GM12878 (cell line): ENCODE measurements around the gene BCCIP. TPM values are rescaled to one million over a fixed set of nuclear protein-coding genes. Genes with fewer than 3 reads are reported as not detected.

Experiments
- ATAC-seq: fragments of 200-7000 bp; cut with Tn5 transposase; 3 replicates; pipeline ENCODE4 v1.9.1; 2020; ENCODE audit warnings: mild to moderate bottlenecking, moderate library complexity
- BruUV-seq: library from RNA; stranded (reverse); fragments of 400-500 nt; replicated peaks from 2 replicates; lab custom pipeline; 2021; lab: Mats Ljungman, UMichigan
- CTCF ChIA-PET: fragments of 300-600 bp; sonication (Branson Sonifier 250); formaldehyde crosslinking; extraction: SDS; loops from one replicate; lab custom pipeline; 2021; ENCODE audit warnings: inconsistent platforms; lab: Yijun Ruan, JAX
- POLR2A ChIA-PET: fragments of 350-600 bp; formaldehyde crosslinking; extraction: SDS; loops from one replicate; lab custom pipeline; 2021; ENCODE audit warnings: inconsistent platforms; lab: Charles Lee
- RAD21 ChIA-PET: fragments of 300-600 bp; sonication (Branson Sonifier 250); formaldehyde crosslinking; loops from one replicate; lab custom pipeline; 2023; ENCODE audit warnings: antibody characterized with exemption; ENCODE audit not compliant: unreplicated experiment; lab: Charles Lee
- SMC1A ChIA-PET: fragments of 300-600 bp; sonication (Branson Sonifier 250); formaldehyde crosslinking; loops from one replicate; lab custom pipeline; 2023; ENCODE audit not compliant: unreplicated experiment, uncharacterized antibody; lab: Charles Lee
- DNase-seq: peaks from one replicate; pipeline ENCODE4 v3.0.0-alpha.2; 2011; ENCODE audit warnings: low read depth, low spot score
- FAIRE-seq: peaks from 3 replicates; lab custom pipeline; 2011; peaks lifted over from hg19 to GRCh38; lab: Jason Lieb, UNC
- H2AFZ ChIP-seq: 2 replicates; pipeline ENCODE4 v1.6.0; 2011; ENCODE audit warnings: low read depth, low read length, control low read depth; ENCODE audit not compliant: control insufficient read depth
- H3K27ac ChIP-seq: 2 replicates; pipeline ENCODE4 v1.5.1; 2011; ENCODE audit warnings: control low read depth; ENCODE audit not compliant: control insufficient read depth, insufficient read depth
- H3K27me3 ChIP-seq, 2 experiments: replicated peaks in 1 of 2; 2 replicates each; pipeline versions ENCODE4 v1.6.0 to v1.6.1; 2011; ENCODE audit warnings: low read length in 1 of 2; ENCODE audit not compliant: control insufficient read depth in 2 of 2, insufficient read depth in 2 of 2
- H3K36me3 ChIP-seq, 2 experiments: 2 replicates each; pipeline ENCODE4 v1.5.1; 2011; ENCODE audit warnings: low read length in 1 of 2; ENCODE audit not compliant: control insufficient read depth in 2 of 2, insufficient read depth in 2 of 2
- H3K4me1 ChIP-seq: 2 replicates; pipeline ENCODE4 v1.6.1; 2011; ENCODE audit warnings: mild to moderate bottlenecking, low read length, moderate library complexity, mixed read lengths; ENCODE audit not compliant: control insufficient read depth, insufficient read depth
- H3K4me2 ChIP-seq: 2 replicates; pipeline ENCODE4 v1.6.0; 2011; ENCODE audit warnings: control low read depth; ENCODE audit not compliant: control insufficient read depth, insufficient read depth
- H3K4me3 ChIP-seq: fragments of 200-600 bp; sonication (generic); 2 replicates; pipeline ENCODE4 v1.5.1; 2016
- H3K79me2 ChIP-seq: 2 replicates; pipeline ENCODE4 v1.6.0; 2011; ENCODE audit warnings: low read length; ENCODE audit not compliant: control insufficient read depth, insufficient read depth
- H3K9ac ChIP-seq: 2 replicates; pipeline ENCODE4 v1.8.0; 2011; ENCODE audit warnings: low read length, control low read depth, mixed read lengths; ENCODE audit not compliant: control insufficient read depth, insufficient read depth
- H3K9me3 ChIP-seq: replicated peaks from 3 replicates; pipeline ENCODE4 v1.5.1; 2011; ENCODE audit warnings: mild to moderate bottlenecking, low read length; ENCODE audit not compliant: control insufficient read depth, insufficient read depth
- H4K20me1 ChIP-seq: 2 replicates; pipeline ENCODE4 v1.6.0; 2011; ENCODE audit not compliant: control insufficient read depth, insufficient read depth
- FOS ChIP-seq: IDR thresholded peaks from 3 replicates; pipeline ENCODE4 v1.6.1; 2011; ENCODE audit warnings: borderline replicate concordance; ENCODE audit not compliant: insufficient read length; ENCODE audit errors: extremely low read depth
- POLR2A ChIP-seq: IDR thresholded peaks from 2 replicates; pipeline ENCODE4 v1.6.1; 2011; ENCODE audit warnings: low read depth, mild to moderate bottlenecking, low read length
- RFX5 ChIP-seq: IDR thresholded peaks from 2 replicates; pipeline ENCODE4 v1.6.1; 2011; ENCODE audit warnings: low read depth, low read length, improper control_type of control experiment
- WRNIP1 ChIP-seq: IDR thresholded peaks from 2 replicates; pipeline ENCODE4 v1.6.1; 2011; ENCODE audit warnings: low read depth, low read length, improper control_type of control experiment, borderline replicate concordance
- YY1 ChIP-seq: IDR thresholded peaks from 2 replicates; pipeline ENCODE4 v1.6.1; 2011; ENCODE audit warnings: low read depth, mild to moderate bottlenecking, low read length
- WGBS: methylation state at CpG from one replicate; pipeline ENCODE4 v1.1.6; 2016; ENCODE audit warnings: low lambda C conversion rate; ENCODE audit not compliant: insufficient replicate concordance, insufficient coverage; ENCODE audit errors: missing lambda C conversion rate; 5-methylcytosine and 5-hydroxymethylcytosine counted together
- in situ Hi-C: fragments of 300-500 bp; cut with MboI; formaldehyde crosslinking; loops from 9 replicates; pipeline ENCODE4 v1.14.3; 2018; ENCODE audit warnings: mixed read lengths
- intact Hi-C: fragments of 100-400 bp; cut with micrococcal nuclease; formaldehyde crosslinking; loops from one replicate; pipeline ENCODE4 v1.14.2; 2022; ENCODE audit not compliant: unreplicated experiment
- polyA plus RNA-seq, 11 experiments: library from polyadenylated mRNA; depleted of rRNA in 4 of 11; unstranded in 6 of 11; stranded (reverse) in 5 of 11; fragments of >200 nt; fragmentation: Nextera tagmentation in 4 of 11; fragmentation: Illumina TruSeq in 1 of 11; extraction: Ambion mirVana in 4 of 11; extraction: Trizol in 1 of 11; gene quantifications; 1 replicate in 1 of 11; 2 replicates in 10 of 11; pipeline versions ENCODE4 v1.2.1 to v1.2.3, GENCODE V29; 2011 to 2016; ENCODE audit warnings: inconsistent platforms in 2 of 11, missing spikeins in 2 of 11, low read depth in 1 of 11
- total RNA-seq, 4 experiments: library from RNA; depleted of rRNA in 3 of 4; stranded (reverse); fragments of >200 nt in 3 of 4; fragmentation: Illumina TruSeq in 1 of 4; extraction: Trizol in 1 of 4; gene quantifications; 2 replicates each; pipeline versions ENCODE4 v1.2.1 to v1.2.3, GENCODE V29; 2013 to 2021
- TF ChIP-seq, protein P1 (sequence below), 3 experiments: IDR thresholded peaks in 2 of 3; conservative IDR thresholded peaks in 1 of 3; 2 replicates each; pipeline ENCODE4 v1.5.1; 2011; ENCODE audit warnings: low read depth in 3 of 3, low read length in 3 of 3, mild to moderate bottlenecking in 3 of 3, control low read depth in 2 of 3, moderate library complexity in 2 of 3, inconsistent platforms in 1 of 3, mixed read lengths in 1 of 3; ENCODE audit not compliant: control insufficient read depth in 2 of 3, insufficient read depth in 1 of 3; ENCODE audit errors: extremely low read depth in 1 of 3
- TF ChIP-seq, protein P2 (sequence below): IDR thresholded peaks from 2 replicates; pipeline ENCODE4 v1.6.1; 2012; ENCODE audit warnings: low read depth, low read length, improper control_type of control experiment
- TF ChIP-seq, protein P3 (sequence below): IDR thresholded peaks from 2 replicates; pipeline ENCODE4 v1.6.1; 2011; ENCODE audit warnings: low read depth, mild to moderate bottlenecking, low read length, moderate library complexity, borderline replicate concordance; ENCODE audit errors: extremely low read depth

BCCIP gene
- total and polyA plus RNA-seq, 10 of the 15 experiments (the other 5 are each of a cell fraction or from before 2014, with no cell fraction given): 61.2 to 225 (median 127) TPM

GRCh38 chr10:125781374-125781773 lies 42.0 kb upstream of the BCCIP start:
- ATAC-seq: no peak
- in situ Hi-C loops (no loop called here), intact Hi-C loops (loop anchor here (5.0 kb wide), 1 partner anchor 41 kb away; the partner anchor contains the start of genes BCCIP and UROS)
- no peak for FAIRE-seq
- peaks cover 10% of the 10 kb centered on the region for H3K4me1 ChIP-seq
- no peak for TF ChIP-seq POLR2A
- TF ChIP-seq, protein P1, sequence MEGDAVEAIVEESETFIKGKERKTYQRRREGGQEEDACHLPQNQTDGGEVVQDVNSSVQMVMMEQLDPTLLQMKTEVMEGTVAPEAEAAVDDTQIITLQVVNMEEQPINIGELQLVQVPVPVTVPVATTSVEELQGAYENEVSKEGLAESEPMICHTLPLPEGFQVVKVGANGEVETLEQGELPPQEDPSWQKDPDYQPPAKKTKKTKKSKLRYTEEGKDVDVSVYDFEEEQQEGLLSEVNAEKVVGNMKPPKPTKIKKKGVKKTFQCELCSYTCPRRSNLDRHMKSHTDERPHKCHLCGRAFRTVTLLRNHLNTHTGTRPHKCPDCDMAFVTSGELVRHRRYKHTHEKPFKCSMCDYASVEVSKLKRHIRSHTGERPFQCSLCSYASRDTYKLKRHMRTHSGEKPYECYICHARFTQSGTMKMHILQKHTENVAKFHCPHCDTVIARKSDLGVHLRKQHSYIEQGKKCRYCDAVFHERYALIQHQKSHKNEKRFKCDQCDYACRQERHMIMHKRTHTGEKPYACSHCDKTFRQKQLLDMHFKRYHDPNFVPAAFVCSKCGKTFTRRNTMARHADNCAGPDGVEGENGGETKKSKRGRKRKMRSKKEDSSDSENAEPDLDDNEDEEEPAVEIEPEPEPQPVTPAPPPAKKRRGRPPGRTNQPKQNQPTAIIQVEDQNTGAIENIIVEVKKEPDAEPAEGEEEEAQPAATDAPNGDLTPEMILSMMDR (IDR thresholded peaks at IDR 0.05 in 2 of 3, conservative IDR thresholded peaks at IDR 0.05 in 1 of 3; ENCODE audit: control insufficient read depth in 2 of 3, extremely low read depth in 1 of 3, insufficient read depth in 1 of 3, low read depth in 3 of 3, low read length in 3 of 3): no peak
- no peak for TF ChIP-seq WRNIP1
- TF ChIP-seq, protein P2, sequence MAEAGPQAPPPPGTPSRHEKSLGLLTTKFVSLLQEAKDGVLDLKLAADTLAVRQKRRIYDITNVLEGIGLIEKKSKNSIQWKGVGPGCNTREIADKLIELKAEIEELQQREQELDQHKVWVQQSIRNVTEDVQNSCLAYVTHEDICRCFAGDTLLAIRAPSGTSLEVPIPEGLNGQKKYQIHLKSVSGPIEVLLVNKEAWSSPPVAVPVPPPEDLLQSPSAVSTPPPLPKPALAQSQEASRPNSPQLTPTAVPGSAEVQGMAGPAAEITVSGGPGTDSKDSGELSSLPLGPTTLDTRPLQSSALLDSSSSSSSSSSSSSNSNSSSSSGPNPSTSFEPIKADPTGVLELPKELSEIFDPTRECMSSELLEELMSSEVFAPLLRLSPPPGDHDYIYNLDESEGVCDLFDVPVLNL: no peak
- no peak for TF ChIP-seq RFX5
- TF ChIP-seq YY1: no peak
- TF ChIP-seq FOS: no peak
- TF ChIP-seq, protein P3, sequence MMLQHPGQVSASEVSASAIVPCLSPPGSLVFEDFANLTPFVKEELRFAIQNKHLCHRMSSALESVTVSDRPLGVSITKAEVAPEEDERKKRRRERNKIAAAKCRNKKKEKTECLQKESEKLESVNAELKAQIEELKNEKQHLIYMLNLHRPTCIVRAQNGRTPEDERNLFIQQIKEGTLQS: no peak
- H3K27ac ChIP-seq: no peak overlapping the region
- no peak overlapping the region for H3K4me2 ChIP-seq
- H2AFZ ChIP-seq: no peak overlapping the region
- no peaks in the 10 kb centered on the region for H3K79me2 ChIP-seq
- ChIA-PET RAD21 (no interaction called here), CTCF (interaction anchor here (1.0 kb wide), 1 partner anchor 733 kb away, joined by 3 read pairs; no protein-coding TSS in a partner anchor), SMC1A (no interaction called here), POLR2A (no interaction called here)
- no peaks in the 10 kb centered on the region for H3K27me3 ChIP-seq
- H3K9ac ChIP-seq: no peak overlapping the region
- no peaks in the 10 kb centered on the region for H4K20me1 ChIP-seq
- BruUV-seq: no TSS peak
- H3K9me3 ChIP-seq: no peaks in the 10 kb centered on the region
- no peak overlapping the region for H3K4me3 ChIP-seq
- DNase-seq: no peak
- whole genome bisulfite sequencing: 79% methylated on average over 8 of the region's 8 CpGs
- no peaks in the 10 kb centered on the region for H3K36me3 ChIP-seq
